Measurements from ENCODE around the gene ZNF710. TPM values are rescaled to one million over a fixed set of nuclear protein-coding genes. Genes with fewer than 3 reads are reported as not detected.

ZNF710 gene
- total and polyA plus RNA-seq, 2 of the 13 experiments (the other 11 are each of a cell fraction or from before 2014, with no cell fraction given) = 4.7 to 20.6 TPM

- TF ChIP-seq PRDM15 (CRISPR knock-in tag; IDR thresholded peaks at IDR 0.05) = no peak
- TF ChIP-seq, protein P1, sequence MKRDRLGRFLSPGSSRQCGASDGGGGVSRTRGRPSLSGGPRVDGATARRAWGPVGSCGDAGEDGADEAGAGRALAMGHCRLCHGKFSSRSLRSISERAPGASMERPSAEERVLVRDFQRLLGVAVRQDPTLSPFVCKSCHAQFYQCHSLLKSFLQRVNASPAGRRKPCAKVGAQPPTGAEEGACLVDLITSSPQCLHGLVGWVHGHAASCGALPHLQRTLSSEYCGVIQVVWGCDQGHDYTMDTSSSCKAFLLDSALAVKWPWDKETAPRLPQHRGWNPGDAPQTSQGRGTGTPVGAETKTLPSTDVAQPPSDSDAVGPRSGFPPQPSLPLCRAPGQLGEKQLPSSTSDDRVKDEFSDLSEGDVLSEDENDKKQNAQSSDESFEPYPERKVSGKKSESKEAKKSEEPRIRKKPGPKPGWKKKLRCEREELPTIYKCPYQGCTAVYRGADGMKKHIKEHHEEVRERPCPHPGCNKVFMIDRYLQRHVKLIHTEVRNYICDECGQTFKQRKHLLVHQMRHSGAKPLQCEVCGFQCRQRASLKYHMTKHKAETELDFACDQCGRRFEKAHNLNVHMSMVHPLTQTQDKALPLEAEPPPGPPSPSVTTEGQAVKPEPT (CRISPR knock-in tag; IDR thresholded peaks at IDR 0.05; ENCODE audit: low read depth) = no peak
- TF ChIP-seq, protein P2, sequence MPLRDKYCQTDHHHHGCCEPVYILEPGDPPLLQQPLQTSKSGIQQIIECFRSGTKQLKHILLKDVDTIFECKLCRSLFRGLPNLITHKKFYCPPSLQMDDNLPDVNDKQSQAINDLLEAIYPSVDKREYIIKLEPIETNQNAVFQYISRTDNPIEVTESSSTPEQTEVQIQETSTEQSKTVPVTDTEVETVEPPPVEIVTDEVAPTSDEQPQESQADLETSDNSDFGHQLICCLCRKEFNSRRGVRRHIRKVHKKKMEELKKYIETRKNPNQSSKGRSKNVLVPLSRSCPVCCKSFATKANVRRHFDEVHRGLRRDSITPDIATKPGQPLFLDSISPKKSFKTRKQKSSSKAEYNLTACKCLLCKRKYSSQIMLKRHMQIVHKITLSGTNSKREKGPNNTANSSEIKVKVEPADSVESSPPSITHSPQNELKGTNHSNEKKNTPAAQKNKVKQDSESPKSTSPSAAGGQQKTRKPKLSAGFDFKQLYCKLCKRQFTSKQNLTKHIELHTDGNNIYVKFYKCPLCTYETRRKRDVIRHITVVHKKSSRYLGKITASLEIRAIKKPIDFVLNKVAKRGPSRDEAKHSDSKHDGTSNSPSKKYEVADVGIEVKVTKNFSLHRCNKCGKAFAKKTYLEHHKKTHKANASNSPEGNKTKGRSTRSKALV (CRISPR knock-in tag; IDR thresholded peaks at IDR 0.05) = no peak
Observed at GRCh38 chr15:90080818-90081393, 79.8 kb downstream of the ZNF710 start (continued).

Data from HepG2 (cell line).